ENCODE data around the gene CALM1.

The CALM1 gene

GRCh38 chr14:90444077-90444696 is 47.4 kb downstream of the CALM1 start:
- no peak for DNase-seq

DNA sequence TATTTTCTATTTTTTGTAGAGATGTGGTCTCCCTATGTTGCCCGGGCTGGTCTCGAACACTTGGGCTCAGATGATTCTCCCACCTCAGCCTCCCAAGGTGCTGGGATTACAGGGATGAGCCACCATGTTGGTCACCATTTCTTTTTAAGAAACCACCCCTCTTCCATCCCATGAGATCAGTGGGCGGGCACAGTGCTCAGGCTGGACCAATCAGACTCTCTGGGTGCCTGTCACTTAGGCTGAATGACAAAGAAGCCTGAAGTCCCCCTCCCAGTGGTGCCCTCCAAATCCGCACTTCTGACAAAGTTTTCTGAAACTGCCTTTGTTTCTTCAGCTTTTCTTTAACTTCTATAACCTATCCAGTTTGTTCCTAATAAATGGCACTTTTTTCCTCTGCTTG is 48.2 kb downstream of the CALM1 start:
- DNase-seq, result no peak

GRCh38 chr14:90446405-90446804 is 49.6 kb downstream of the CALM1 start:
- no peak for DNase-seq

DNA sequence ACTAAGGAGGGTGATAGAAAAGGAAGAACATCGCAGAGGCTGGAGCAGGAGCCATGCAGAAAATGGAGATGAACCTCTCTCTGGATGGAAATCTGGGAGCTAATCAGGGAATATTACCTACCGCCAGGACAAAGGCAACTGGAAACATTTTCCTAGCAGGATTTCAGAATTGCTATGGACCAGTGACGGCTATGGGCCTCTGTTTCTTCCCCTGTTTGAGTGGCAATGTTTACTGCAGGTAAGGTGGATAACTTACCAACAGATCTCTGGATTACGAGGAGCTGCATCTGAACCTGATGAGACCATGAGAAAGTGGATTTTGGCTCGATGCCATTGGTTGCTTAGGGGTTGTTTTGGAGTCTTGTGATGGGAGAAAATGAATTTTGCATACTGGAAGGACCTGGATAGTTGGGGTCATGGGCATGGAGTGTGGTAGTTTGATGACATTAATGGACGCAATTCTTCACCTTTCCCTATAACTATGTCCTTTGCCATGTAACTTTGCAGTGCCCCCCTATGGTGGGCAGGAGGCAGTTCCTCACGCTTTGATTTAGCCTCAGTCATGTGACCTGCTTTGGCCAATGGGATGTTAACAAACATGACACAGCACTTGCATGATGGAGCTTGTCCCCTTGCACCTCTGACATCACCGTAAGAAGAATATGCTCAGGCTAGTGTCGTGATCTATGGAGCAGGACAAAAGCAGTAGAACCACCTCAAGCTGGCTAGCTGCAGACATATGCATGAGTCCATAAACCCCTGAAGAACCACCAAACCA is 51.1 kb downstream of the CALM1 start:
- no peak for DNase-seq

- DNase-seq, result no peak
Observed at GRCh38 chr14:90449411-90449810, 52.6 kb downstream of the CALM1 start.

DNA sequence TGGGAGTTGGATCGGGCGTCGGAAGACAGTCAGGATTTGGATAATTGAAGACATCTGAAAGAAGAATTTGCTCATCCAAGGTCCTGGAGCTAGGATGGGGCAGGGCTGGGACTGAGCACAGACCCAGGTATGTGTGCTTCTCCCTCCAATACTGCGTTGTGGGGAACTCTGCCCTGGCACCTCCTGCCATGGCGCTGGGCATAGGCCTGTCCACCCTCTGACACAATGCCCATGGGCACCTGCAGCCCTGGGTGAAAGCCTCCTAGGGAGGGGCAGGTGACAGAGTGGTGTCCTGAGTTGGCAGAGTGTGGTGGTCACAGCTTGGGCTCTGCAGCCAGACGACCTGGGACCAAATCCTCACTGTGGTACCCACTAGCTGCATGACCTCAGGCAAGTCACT is 53.3 kb downstream of the CALM1 start:
- no peak for DNase-seq

GRCh38 chr14:90450667-90451066 is 53.8 kb downstream of the CALM1 start:
- peak; percentile 86 to 90 for DNase-seq

DNA sequence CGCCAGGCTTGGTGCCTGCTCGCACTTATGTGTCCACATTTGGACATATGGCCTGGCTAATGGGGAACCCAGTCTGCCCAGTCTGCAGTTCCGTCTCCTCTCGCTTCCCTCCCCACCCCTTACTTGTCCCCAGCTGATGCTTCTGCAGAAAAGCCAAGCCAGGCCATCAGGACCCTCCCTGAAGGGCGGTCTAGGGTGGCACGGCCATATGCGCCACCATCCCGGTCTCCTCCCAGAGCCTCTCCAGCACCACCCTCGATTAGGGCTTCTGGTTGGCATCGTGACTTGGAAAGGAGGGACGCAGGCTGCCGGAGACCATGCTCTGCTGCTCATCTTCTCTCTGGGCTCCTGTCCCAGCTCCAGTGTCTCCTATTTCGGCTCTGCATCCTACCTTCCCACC is 54.6 kb downstream of the CALM1 start:
- DNase-seq, result peak; percentile 70 to 90

DNA sequence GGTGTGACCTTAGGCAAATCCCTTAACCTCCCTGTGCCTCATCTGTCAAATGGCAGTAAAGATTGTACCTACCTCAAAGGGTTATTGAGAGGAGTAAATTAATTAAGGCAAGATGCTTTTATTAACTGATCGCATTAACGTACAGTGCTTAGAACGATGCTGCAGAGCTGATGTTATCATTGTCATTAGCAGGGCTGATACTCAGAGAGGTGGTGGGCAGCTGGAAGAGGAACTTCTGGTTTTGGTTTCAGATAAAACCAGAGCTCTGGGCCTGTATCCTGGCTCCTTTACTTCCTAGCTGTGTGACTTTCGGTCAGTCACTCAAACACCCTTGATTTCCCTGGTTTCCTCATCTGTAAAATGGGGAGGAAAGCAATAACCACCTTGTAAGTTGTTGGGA is 55.1 kb downstream of the CALM1 start:
- no peak for DNase-seq

DNA sequence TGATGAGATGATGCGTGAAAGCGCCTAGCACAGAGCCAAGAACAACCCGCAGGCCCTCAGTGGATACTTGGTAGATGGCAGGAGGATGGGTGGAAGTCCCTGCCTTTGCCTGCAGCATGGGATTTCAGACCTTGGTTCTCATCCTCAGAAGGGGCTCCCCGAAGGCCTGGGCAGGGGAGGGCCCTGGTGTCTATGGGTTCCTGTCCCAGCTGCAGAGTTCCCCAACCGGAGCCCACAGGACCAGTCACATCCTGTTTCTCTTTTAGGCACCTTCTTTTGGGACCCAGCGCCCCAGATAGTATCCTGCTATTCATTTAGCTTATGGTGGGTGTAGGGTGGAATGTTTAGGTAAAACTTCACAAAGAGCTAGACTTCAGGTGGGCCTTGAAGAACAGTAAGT is 55.5 kb downstream of the CALM1 start:
- no peak for DNase-seq

GRCh38 chr14:90453401-90453951 is 56.6 kb downstream of the CALM1 start:
- peak; percentile 66 to 88 for DNase-seq

DNA sequence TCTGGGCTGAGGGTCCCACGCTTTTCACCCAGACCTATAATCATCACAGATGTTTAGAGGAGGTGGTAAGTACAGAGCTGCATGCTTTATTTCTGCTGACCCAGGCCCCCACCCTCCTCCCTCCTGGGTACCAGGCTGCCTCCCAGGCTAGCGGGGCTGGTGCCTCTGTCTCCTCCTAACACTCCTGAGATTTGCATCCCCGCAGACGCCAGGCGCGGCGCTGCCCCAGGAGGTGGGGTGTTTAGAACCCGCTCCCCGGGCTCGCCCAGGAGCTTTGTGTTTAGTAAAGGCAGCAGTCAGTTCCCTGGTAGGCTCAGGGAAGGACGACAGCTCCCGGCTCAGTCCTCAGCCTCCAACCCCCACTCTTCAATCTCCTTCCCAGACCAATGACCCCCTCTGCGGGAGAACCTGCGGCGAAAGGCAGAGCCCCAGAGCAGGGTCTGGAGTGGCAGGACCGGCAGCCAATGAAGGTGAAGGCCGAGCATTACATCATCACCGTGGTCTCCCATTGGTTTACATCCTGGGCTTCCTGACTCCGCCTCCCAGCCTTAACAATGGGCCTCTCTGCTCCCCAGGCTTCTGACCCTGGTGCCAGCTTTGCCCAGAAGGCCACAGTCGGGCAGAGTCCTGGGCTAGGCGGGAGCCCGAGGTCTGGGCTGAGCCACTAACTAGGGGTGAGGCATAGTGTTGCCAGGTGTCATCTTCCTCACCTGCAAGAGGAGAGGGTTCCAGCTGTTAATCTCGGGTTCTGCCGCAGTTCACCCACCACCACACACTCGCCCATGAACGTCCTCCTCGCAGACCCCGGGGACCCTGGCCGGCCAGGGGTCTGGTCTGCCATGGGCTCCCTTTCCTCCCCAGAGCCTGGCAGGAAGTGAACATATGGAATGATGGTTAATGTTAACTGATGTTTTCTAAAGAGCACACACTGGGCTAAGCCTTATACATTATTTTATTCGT is 57.5 kb downstream of the CALM1 start:
- DNase-seq, result peak; percentile 40 to 48

- no peak for DNase-seq
Observed at GRCh38 chr14:90455100-90455571, 58.3 kb downstream of the CALM1 start.

DNA sequence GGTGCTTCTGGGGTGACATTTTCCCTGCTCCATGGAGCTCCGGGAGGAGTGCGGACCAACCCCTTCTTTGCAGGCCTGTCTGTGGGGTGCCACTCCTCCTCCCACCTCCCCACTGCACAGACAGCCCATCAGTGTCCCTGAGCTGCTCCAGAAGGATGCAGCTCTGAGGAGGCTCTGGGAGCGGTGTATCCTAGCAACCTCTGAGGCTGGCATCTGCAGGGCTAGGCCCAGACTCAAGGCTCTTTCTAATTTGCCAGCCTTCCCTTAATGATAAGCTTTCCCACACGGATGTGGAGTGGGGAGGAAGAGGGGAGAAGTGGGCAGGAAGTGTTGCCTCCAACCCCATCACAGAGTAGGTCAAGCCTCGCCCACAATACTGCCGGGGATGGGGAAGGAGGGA is 59.7 kb downstream of the CALM1 start:
- DNase-seq, result no peak

GRCh38 chr14:90457186-90457585 is 60.4 kb downstream of the CALM1 start:
- DNase-seq, result no peak
